HFF-Myc (cell line): ENCODE data around the gene HPD.
"Not testable (repeated sequence)": the region's sequence is repeated elsewhere in the genome, so short reads cannot be mapped to it uniquely, and the experiment has no call there.

Experiments
- DNase-seq: peaks from one replicate; pipeline ENCODE4 v3.0.0-alpha.2; 2011; ENCODE audit warnings: low read depth; ENCODE audit errors: extremely low read depth
- H3K4me3 ChIP-seq: replicated peaks from 2 replicates; pipeline ENCODE4 v1.5.1; 2011; ENCODE audit warnings: low read depth, mild to moderate bottlenecking, control low read depth, low read length
- CTCF ChIP-seq: IDR thresholded peaks from 2 replicates; pipeline ENCODE4 v1.5.1; 2012; ENCODE audit warnings: mild to moderate bottlenecking, low read depth, low read length, control low read depth; ENCODE audit errors: missing control alignments

The HPD gene

GRCh38 chr12:121861636-121862254 is 3.1 kb upstream of the HPD start:
- DNase-seq, result no peak
- H3K4me3 ChIP-seq, result peak overlapping the region; percentile 2; the same call in 1 of the 2 replicates
- TF ChIP-seq CTCF, result no peak

- not testable (repeated sequence) for DNase-seq, H3K4me3 ChIP-seq
These were observed 2.0 kb upstream of the HPD start for GRCh38 chr12:121860699-121861098.

GRCh38 chr12:121860257-121860656 is 1.6 kb upstream of the HPD start:
- DNase-seq, result no peak
- no peak for TF ChIP-seq CTCF

GRCh38 chr12:121858318-121858661 is 369 bp downstream of the HPD start:
- no peak overlapping the region for H3K4me3 ChIP-seq
- no peak for TF ChIP-seq CTCF
- DNase-seq, result no peak

More at GRCh38 chr12:121860257-121860656, 1.6 kb upstream of the HPD start:
- no peak overlapping the region for H3K4me3 ChIP-seq

GRCh38 chr12:121857322-121858246 is 1.1 kb downstream of the HPD start:
- TF ChIP-seq CTCF, result no peak
- no peak for DNase-seq
- no peak overlapping the region for H3K4me3 ChIP-seq

GRCh38 chr12:121852392-121852791 is 6.3 kb downstream of the HPD start:
- DNase-seq, H3K4me3 ChIP-seq: not testable (repeated sequence)

- no peak for DNase-seq
- no peak for TF ChIP-seq CTCF
- H3K4me3 ChIP-seq, result no peak overlapping the region
These were observed 9.0 kb downstream of the HPD start for GRCh38 chr12:121849665-121850064.
